Ishikawa (cell line): Measurements from ENCODE around the gene TSPAN18.

ENCODE experiments used
- CEBPB ChIP-seq: IDR thresholded peaks from 2 replicates; pipeline ENCODE4 v1.6.1; 2012
- CREB1 ChIP-seq: IDR thresholded peaks from 2 replicates; pipeline ENCODE4 v1.6.1; 2012; ENCODE audit warnings: low read depth
- EGR1 ChIP-seq: IDR thresholded peaks from 2 replicates; pipeline ENCODE4 v1.6.1; 2012
- EP300 ChIP-seq: IDR thresholded peaks from 2 replicates; pipeline ENCODE4 v1.6.1; 2012; ENCODE audit warnings: borderline replicate concordance
- FOXM1 ChIP-seq: IDR thresholded peaks from 2 replicates; pipeline ENCODE4 v1.6.1; 2012; ENCODE audit warnings: low read depth, borderline replicate concordance
- MAX ChIP-seq: IDR thresholded peaks from 2 replicates; pipeline ENCODE4 v1.6.1; 2012
- NFIC ChIP-seq: IDR thresholded peaks from 2 replicates; pipeline ENCODE4 v1.6.1; 2012
- RAD21 ChIP-seq: IDR thresholded peaks from 2 replicates; pipeline ENCODE4 v1.6.1; 2012; ENCODE audit warnings: low read depth
- REST ChIP-seq: IDR thresholded peaks from 2 replicates; pipeline ENCODE4 v1.6.1; 2012; ENCODE audit warnings: low read depth, mild to moderate bottlenecking
- TAF1 ChIP-seq: IDR thresholded peaks from 2 replicates; pipeline ENCODE4 v1.6.1; 2012; ENCODE audit warnings: low read depth, mild to moderate bottlenecking
- TCF12 ChIP-seq: IDR thresholded peaks from 2 replicates; pipeline ENCODE4 v1.6.1; 2012; ENCODE audit warnings: low read depth
- TEAD4 ChIP-seq: IDR thresholded peaks from 2 replicates; pipeline ENCODE4 v1.6.1; 2012
- YY1 ChIP-seq: IDR thresholded peaks from 2 replicates; pipeline ENCODE4 v1.6.1; 2012; ENCODE audit warnings: low read depth
- ZBTB7A ChIP-seq: IDR thresholded peaks from 2 replicates; pipeline ENCODE4 v1.6.1; 2012; ENCODE audit warnings: low read depth
- TF ChIP-seq, protein P1 (sequence below): IDR thresholded peaks from 2 replicates; pipeline ENCODE4 v1.6.1; 2012

Gene TSPAN18

GRCh38 chr11:44873537-44873936 is 146.8 kb downstream of the TSPAN18 start:
- TF ChIP-seq RAD21: no peak
- TF ChIP-seq, protein P1, sequence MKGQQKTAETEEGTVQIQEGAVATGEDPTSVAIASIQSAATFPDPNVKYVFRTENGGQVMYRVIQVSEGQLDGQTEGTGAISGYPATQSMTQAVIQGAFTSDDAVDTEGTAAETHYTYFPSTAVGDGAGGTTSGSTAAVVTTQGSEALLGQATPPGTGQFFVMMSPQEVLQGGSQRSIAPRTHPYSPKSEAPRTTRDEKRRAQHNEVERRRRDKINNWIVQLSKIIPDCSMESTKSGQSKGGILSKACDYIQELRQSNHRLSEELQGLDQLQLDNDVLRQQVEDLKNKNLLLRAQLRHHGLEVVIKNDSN: no peak
- TF ChIP-seq CREB1: no peak
- no peak for TF ChIP-seq TAF1
- no peak for TF ChIP-seq FOXM1
- no peak for TF ChIP-seq ZBTB7A
- no peak for TF ChIP-seq EGR1
- no peak for TF ChIP-seq YY1
- TF ChIP-seq TCF12: no peak
- TF ChIP-seq MAX: no peak
- TF ChIP-seq EP300: no peak
- no peak for TF ChIP-seq REST
- TF ChIP-seq TEAD4: no peak
- no peak for TF ChIP-seq CEBPB

DNA sequence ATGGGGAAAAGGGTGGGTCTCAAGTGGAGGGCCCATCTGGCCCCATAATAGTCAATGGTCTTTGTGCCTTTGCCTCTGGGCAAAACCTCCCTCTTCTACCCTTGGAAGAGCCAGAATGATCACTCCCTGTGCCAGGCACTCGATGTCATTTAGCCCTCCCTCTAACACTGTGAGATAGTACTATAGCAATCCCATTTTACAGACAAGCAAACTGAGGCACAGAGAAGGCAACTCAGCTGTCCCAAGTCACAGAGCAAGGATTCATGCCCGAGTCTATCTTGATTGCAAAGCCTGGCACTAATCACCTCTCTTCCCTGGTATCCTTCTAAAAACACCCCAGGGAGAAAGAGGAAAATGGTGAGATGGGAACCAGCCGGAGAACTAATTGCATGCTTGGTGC is 147.5 kb downstream of the TSPAN18 start:
- TF ChIP-seq REST (no peak), YY1 (no peak), TAF1 (no peak), CEBPB (no peak), TCF12 (no peak), CREB1 (no peak), EP300 (no peak), RAD21 (no peak), MAX (no peak), EGR1 (no peak), FOXM1 (no peak), NFIC (no peak), ZBTB7A (no peak), TEAD4 (no peak)
- TF ChIP-seq, protein P1: no peak

GRCh38 chr11:44875037-44875436 is 148.3 kb downstream of the TSPAN18 start:
- TF ChIP-seq EGR1: no peak
- TF ChIP-seq ZBTB7A: no peak
- TF ChIP-seq MAX: no peak
- TF ChIP-seq REST: no peak
- no peak for TF ChIP-seq TEAD4
- no peak for TF ChIP-seq TCF12
- TF ChIP-seq, protein P1: no peak
- no peak for TF ChIP-seq NFIC
- no peak for TF ChIP-seq TAF1
- no peak for TF ChIP-seq RAD21
- TF ChIP-seq EP300: no peak
- TF ChIP-seq CREB1: no peak
- no peak for TF ChIP-seq YY1
- no peak for TF ChIP-seq FOXM1
- TF ChIP-seq CEBPB: no peak
